Lower leg skin (tissue), 3 donors: ENCODE results near the gene CARS1.

Experiments
- CTCF ChIP-seq, 3 donors: fragments of 450-650 bp; IDR thresholded peaks; one replicate each; pipeline ENCODE4 v1.5.1; 2016; ENCODE audit warnings: antibody characterized with exemption in 3 of 3, mild to moderate bottlenecking in 3 of 3, moderate library complexity in 2 of 3
- POLR2A ChIP-seq, 2 donors: fragments of 450-650 bp; IDR thresholded peaks; one replicate each; pipeline ENCODE4 v1.6.1; 2016 to 2017; ENCODE audit warnings: antibody characterized with exemption in 2 of 2, mild to moderate bottlenecking in 1 of 2, moderate library complexity in 1 of 2

GRCh38 chr11:3086114-3086513 lies 28.9 kb upstream of the CARS1 start:
- TF ChIP-seq CTCF (IDR thresholded peaks at IDR 0.05) (no peak), POLR2A (IDR thresholded peaks at IDR 0.05) (no peak)
